ENCODE measurements around the gene LPIN2.

LPIN2 gene

DNA sequence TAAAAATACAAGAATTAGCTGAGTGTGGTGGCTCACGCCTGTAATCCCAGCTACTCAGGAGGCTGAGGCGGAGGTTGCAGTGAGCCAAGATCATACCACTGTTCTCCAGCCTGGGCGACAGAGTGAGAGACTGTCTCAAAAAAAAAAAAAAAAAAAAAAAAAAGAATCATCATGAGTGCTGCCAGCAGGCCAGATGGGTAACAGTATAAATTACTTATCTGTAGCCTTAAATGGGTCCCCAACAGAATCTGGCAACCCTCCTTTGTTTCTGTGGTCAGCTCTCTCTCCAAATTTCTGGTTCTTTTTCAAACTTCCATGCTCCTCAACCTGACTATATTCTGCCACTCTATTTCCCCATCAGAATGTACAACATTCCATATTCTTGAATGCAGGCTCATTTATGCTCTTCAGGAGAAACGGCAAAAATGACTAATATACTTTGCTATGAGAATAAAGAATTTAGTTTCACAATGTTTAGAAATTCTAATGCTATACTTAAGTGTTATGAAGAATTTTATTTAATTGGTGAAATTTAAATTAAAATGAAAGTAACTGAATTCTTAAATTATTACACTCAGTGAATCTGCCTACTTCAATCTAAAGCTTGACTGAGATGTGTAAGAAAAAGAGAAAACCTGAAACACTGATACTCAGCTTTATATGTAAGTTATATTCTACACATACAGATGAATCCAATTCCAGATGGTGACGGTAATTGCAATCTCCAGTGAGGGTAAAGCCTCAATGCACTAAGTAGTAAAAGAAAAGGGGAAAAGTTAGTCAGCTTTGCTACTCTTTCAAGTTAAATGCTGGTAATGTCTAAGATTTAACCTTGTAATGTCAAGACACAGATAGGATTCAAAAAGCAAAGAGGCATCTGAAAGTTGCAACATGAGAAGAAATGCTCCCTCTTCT, 24.8 kb downstream of the LPIN2 start:
- no peaks in the 10 kb centered on the region for H3K4me1 ChIP-seq
- no peak overlapping the region for H3K27ac ChIP-seq

DNA sequence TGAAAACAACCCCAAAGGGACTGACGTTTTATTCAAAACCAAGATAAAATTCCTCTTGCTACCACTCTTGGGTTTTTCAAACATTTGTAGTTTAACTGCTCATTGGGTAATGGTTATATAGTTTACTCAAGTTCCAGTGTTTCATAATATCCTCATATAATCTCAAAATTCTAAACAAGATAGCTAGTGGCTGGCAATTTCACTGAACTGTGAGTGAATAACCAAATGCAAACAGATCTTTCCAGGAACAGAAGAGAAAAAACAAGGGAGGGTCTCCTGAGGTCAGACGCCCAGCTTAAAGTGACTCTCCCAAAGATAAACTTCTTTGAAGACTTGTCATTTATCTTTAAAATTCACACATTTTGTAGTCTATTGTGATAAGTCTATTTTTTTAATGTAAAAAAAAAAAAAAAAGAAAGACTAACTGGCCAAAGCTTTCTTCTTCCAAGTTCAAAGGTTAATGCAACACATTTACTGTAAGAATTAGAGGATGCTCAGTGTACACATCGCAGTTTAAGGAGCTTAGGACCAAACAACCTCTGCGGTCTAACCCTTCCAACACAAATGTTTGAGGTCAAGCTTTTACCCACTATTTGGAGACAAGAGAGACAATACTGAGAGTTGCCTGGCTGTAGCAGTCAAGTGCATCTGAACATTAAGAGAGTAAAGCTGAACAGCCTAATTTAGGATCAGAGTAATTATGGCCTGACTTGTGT, 26.6 kb downstream of the LPIN2 start:
- Histone ChIP-seq H3K4me1 (peaks cover 12% of the 10 kb centered on the region), H3K79me2 (peaks cover 35% of the 10 kb centered on the region), H2AFZ (no peak overlapping the region), H3K9ac (no peak overlapping the region), H3K4me3 (ENCODE audit: low read depth, low read length) (no peak overlapping the region), H3K36me3 (ENCODE audit: control insufficient read depth, insufficient read depth, low read length) (no peaks in the 10 kb centered on the region), H3K27me3 (ENCODE audit: control insufficient read depth, insufficient read depth, low read length) (no peaks in the 10 kb centered on the region), H3K27ac (no peak overlapping the region), H3K9me3 (ENCODE audit: control insufficient read depth, low read length) (no peaks in the 10 kb centered on the region), H3K4me2 (ENCODE audit: low read length) (no peak overlapping the region)
- TF ChIP-seq, protein P1, sequence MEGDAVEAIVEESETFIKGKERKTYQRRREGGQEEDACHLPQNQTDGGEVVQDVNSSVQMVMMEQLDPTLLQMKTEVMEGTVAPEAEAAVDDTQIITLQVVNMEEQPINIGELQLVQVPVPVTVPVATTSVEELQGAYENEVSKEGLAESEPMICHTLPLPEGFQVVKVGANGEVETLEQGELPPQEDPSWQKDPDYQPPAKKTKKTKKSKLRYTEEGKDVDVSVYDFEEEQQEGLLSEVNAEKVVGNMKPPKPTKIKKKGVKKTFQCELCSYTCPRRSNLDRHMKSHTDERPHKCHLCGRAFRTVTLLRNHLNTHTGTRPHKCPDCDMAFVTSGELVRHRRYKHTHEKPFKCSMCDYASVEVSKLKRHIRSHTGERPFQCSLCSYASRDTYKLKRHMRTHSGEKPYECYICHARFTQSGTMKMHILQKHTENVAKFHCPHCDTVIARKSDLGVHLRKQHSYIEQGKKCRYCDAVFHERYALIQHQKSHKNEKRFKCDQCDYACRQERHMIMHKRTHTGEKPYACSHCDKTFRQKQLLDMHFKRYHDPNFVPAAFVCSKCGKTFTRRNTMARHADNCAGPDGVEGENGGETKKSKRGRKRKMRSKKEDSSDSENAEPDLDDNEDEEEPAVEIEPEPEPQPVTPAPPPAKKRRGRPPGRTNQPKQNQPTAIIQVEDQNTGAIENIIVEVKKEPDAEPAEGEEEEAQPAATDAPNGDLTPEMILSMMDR (IDR thresholded peaks at IDR 0.05): no peak

More for the DNA sequence above, 24.8 kb downstream of the LPIN2 start:
- Histone ChIP-seq H3K4me3 (ENCODE audit: low read depth, low read length) (no peak overlapping the region), H2AFZ (no peak overlapping the region), H3K9ac (no peak overlapping the region), H3K9me3 (ENCODE audit: control insufficient read depth, low read length) (no peaks in the 10 kb centered on the region), H3K79me2 (peaks cover 40% of the 10 kb centered on the region), H3K27me3 (ENCODE audit: control insufficient read depth, insufficient read depth, low read length) (no peaks in the 10 kb centered on the region), H3K36me3 (ENCODE audit: control insufficient read depth, insufficient read depth, low read length) (no peaks in the 10 kb centered on the region), H3K4me2 (ENCODE audit: low read length) (no peak overlapping the region)
- TF ChIP-seq, protein P1 (IDR thresholded peaks at IDR 0.05): no peak

DNA sequence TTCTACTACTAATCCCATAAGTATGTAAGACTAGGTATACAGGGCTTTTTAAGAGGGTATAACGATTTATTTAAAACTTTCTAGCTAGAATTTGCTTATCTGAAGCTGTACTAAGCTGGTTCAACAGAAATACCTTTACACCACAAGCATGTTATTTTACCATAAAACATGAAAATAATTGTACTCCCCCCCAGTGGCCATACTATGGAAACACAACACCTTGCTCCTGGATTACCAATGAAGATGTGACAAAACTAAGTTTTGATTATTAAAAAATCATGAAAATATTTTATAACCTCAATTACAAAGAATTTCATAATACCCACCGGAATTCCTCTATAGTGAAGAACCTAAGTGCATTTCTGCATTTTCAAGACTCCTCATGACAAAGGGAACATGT, 27.3 kb downstream of the LPIN2 start:
- H3K27me3 ChIP-seq (ENCODE audit: control insufficient read depth, insufficient read depth, low read length): no peaks in the 10 kb centered on the region
- H3K27ac ChIP-seq: no peak overlapping the region
- no peak overlapping the region for H3K4me2 ChIP-seq (ENCODE audit: low read length)
- no peaks in the 10 kb centered on the region for H3K9me3 ChIP-seq (ENCODE audit: control insufficient read depth, low read length)
- peaks cover 30% of the 10 kb centered on the region for H3K79me2 ChIP-seq
- no peaks in the 10 kb centered on the region for H3K36me3 ChIP-seq (ENCODE audit: control insufficient read depth, insufficient read depth, low read length)
- no peak overlapping the region for H2AFZ ChIP-seq
- H3K9ac ChIP-seq: no peak overlapping the region
- H3K4me3 ChIP-seq (ENCODE audit: low read depth, low read length): no peak overlapping the region
- TF ChIP-seq, protein P1 (IDR thresholded peaks at IDR 0.05): peak; percentile 52
- peaks cover 17% of the 10 kb centered on the region for H3K4me1 ChIP-seq

DNA sequence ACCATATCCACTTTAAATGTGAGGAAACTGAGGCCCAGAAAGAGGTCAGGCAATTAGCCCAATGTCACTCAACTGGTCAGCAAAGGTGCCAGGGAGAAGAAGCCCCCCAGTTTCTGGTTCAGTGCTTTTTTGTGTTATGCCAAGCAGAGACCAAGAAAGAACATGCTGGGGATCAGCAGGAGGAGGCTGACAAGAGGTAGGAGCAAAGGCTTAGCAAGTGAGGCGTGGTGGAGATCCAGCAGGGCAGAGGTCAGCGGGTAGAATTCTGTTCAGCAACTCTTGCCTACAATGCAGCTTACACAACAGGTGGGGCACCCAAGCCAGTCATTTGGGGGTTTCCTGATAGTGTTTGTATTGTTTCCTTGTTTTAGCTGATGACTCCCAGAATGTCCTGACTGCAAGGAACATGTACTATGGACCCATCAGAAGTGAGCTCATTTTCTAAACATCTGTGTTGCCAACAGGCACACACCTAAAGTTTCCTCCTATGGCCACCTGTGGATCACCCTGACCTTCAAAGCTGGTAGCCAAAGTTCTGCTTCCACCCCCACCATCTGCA, 28.2 kb downstream of the LPIN2 start:
- Histone ChIP-seq H3K79me2 (peaks cover 27% of the 10 kb centered on the region), H3K4me3 (ENCODE audit: low read depth, low read length) (no peak overlapping the region), H3K4me2 (ENCODE audit: low read length) (no peak overlapping the region), H3K9me3 (ENCODE audit: control insufficient read depth, low read length) (no peaks in the 10 kb centered on the region), H2AFZ (no peak overlapping the region), H3K36me3 (ENCODE audit: control insufficient read depth, insufficient read depth, low read length) (no peaks in the 10 kb centered on the region), H3K9ac (no peak overlapping the region), H3K27ac (no peak overlapping the region), H3K27me3 (ENCODE audit: control insufficient read depth, insufficient read depth, low read length) (no peaks in the 10 kb centered on the region), H3K4me1 (peaks cover 22% of the 10 kb centered on the region)
- TF ChIP-seq, protein P1 (IDR thresholded peaks at IDR 0.05): no peak
